Stimulated activated CD4-positive, alpha-beta T cell treated with anti-CD3 and anti-CD28 coated beads, TNF-alpha, amount 100 ng/mL, for 48 hours (primary cell): ENCODE data around the gene DCAF8L1.
"Not testable (repeated sequence)": the region's sequence is repeated elsewhere in the genome, so short reads cannot be mapped to it uniquely, and the experiment has no call there.

ENCODE experiments used
- DNase-seq, 3 donors: peaks; one replicate each; pipeline ENCODE4 v3.0.0-alpha.2; 2020; ENCODE audit warnings: low read depth in 3 of 3

DCAF8L1 gene

DNA sequence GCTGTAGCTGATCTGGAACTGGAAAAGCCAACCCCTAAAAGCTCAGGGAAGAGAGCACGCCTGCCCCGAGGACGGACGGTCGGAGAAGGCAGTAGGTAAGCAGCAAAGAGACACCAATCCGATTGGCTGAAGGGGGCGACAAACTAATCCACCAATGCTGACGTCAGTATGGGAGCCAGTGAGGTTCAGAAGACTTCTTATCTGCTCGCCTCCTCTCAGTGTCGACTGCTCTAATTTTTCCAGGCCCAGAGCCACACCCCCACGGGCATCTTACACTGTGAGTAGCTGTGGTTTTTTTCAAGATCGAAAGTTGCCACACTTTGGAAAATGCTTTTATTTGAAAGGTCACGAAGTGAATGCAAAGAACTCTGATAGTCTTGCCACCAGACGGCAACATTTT lies at the start of gene DCAF8L1:
Gene DCAF8L1, minus strand, starts transcription at position 101 of the 400 bp plus-strand sequence. CDS start 115 bp downstream, outside the sequence.
- no peak for DNase-seq

DNA sequence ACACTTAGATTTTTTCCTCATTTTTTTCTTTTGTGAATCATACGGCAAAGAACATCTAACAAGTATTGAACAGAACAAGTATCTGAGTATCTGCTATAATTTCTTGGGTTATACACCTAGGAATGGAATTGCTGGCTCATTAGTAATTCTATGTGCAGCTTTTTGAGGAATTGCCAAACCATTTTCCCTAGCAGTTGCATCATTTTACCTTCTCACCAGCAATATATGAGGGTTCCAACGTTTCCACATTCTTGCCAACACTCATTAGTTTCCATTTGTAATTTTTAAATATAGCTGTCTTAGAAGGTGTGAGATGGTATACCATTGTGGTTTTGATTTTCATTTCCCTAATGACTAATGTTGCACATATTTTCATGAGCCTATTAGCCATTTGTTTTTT lies 41.1 kb upstream of the DCAF8L1 start:
- no peak for DNase-seq

DNA sequence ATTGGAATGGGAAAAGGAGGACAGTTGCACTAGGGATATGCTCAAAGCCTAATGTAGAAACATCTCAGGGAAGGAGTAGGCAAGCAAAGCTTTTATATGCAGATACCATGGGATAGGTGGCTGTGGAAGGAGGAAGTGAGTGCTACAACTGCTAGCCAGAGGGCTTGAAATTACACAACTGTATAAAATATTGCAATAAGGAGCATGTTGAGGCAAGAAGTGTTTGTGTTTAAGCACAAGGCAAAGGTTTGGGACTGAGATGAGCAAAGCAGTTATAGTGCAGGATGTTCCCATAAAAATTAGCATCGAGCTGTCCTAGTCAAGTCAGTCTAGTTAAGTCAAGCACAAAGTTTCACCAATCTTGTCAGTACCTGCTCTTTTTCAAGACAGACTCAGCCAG lies 35.6 kb upstream of the DCAF8L1 start:
- DNase-seq: no peak

DNA sequence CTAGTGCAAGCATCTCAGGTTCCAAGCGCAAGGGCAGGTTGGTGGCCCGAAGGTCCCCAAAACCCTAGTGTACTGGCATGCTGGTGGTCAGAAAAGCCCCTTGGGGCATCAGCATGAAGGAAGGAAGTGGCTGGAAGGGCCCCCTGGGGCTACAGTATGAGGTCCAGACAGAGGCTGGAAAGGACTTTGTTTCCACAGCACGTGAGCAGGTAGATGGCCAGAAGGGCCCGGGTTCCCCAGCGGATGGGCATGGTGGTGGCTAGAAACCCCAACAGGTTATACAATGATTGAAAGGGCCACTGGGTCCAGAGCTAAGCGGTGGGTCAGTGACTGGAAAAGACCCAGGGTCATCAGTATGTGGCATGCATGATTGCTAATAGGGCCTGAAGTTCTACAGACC lies 34.7 kb upstream of the DCAF8L1 start:
- DNase-seq: no peak

DNA sequence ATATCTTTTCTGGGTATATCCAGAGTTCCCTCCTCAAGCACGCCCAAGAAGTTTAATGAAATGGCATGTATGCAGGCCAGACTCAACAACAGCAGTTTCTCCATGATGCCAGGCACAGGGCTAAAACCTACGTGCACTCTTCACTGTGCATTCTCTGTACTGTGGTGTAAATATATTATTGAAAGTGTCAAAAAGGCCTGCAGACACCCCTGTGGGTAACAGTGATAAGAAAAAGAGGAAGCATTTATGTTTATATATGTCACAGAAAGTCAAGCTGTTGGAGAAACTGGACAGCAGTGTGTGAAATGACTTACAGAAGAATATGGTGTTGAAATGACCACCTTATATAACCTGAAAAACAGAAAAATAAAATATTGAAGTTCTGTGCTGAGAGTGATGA lies 29.6 kb upstream of the DCAF8L1 start:
- DNase-seq: no peak

DNA sequence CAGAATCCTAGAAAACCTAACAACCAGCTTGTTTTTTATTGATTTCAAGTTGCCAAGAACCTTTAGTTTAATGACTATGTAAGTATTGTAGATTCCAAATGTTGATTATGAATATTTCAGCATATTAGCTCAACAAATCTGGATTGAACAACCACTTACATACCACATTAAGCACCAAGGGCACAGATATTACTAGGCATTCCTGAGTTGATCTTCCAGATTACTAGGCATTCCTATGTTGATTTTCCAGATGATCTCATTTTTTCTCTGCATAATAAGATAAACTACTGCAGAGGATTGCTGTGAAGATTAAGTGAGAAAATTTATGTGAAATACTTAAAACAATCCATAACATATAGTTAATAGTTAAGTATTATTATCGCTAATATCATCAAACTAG lies 17.4 kb upstream of the DCAF8L1 start:
- no peak for DNase-seq

DNA sequence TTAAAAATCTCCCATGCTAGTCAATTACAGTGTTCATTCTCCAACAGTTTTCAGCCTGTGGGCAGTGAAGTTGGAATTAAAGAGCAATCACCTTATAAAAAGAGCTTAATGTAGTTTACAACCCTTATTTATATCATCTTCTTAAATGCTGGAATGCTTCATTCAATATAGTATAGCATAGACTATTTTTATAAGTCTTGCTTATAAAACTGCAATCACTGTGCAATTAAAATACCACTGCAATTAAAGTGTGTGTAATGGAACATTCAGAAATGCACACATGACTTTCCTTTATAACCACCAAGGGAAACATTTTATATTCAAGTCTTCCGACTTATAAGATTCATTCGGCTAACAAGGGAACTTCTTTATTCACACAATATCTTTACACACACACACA lies 16.4 kb upstream of the DCAF8L1 start:
- DNase-seq: no peak

DNA sequence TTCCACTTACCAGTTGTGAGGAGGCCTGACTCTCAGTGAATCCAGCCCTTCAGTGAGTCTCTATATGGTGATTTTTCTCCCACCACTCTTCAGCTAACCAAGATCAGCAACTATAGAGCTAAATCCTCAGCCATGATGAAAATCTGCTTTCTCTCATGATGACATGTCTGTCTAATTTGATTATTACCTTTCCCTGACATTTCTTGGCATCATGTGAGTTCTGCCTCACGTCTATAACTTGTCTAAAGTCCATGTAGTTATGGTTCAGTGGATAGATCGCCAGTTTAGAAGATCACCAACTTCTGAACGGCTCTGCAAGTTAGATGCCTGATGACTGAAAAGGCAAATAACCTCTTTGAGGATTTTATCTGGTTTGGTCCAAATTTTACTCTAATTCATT lies 14.9 kb upstream of the DCAF8L1 start:
- DNase-seq: no peak

DNA sequence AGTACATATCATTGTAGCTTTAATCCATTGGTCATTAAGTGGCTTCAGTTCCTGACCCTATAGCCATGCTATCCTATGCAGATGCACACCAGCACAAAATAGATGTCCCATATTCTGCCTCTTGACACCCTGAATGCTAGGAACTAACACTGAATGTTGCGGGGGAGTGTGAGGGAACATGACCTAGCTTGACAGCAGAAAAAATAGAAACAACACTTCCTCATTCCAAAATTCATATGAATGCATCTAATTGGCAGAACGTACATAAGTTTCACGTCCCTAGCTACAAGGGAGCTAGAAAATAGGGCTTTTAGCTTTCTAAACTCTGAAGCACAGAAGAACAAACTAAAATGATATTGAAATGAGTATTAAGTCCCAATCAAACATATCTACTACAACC lies 14.4 kb upstream of the DCAF8L1 start:
- no peak for DNase-seq

DNA sequence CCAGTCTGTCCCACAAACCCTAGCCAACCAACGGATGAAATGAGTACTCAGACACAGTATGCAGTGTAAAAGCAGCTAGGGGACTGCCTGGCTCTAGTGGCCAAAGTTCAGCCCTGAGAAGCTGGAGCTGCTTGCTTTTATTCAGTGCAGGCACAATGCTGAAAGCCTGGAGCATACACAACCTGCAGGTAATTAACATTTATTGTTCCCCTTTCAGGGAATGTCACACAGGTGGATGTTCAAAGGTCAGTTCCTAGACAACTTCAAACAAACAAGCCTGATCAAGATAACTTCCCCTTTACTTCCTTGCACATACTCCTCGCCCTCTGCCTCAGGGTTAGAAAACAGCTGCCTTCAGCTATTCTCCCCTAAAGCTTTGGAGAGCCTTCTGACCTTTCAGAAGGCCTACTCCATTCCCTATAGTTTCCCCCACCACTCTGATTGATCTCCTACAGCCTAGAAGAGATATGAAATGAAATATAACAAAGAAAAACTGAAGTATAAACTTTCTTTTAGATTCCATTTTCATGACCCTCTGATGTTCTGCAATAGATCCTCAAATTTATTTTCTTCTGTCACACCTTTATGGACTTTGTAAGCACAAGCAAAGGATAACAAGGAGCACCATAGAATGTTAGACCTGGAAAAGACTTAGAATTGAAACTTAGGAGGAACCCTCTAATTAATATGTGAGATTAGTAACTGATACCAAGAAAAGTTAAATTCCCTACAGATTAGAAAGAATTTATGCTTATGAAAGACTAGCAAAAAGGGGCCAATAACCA lies 6.8 kb upstream of the DCAF8L1 start:
- no peak for DNase-seq

DNA sequence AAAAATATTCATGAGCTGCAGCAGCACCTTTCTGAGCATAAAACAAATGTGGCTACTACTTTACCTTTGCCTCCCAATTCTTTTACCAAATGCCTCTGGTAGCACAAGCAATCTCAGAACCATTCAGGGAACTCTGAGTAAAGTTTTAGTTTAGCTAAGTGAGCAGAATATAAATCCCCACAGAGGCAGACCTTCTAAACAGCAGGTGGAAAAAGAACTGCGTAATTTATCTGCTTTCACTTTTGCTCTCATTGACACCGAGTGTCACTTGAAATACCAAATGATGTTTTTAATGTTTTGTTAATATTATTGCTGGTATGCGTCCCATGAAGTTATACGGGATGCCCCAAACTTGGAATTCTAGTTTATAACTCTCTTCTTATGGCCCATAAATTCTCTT lies 4.3 kb downstream of the DCAF8L1 start:
- not testable (repeated sequence) for DNase-seq

DNA sequence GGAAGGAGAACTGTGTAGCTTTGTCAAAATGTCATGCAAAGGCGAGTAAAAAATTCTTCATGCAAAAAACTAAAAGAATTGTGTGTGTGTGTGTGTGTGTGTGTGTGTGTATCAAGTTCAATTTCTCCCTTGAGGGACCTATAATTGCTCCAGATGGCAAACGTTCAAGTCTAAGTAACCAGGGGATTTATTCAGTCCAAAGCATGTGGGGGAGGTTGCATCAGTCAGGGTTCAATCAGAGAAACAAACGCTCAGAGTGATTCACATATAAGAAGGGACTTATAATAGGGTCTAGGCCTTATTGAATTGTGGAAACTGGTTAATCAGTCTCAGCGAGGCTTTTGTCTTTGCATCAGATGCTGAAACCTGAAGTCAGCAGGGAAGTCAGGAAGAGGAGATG lies 5.0 kb downstream of the DCAF8L1 start:
- no peak for DNase-seq

DNA sequence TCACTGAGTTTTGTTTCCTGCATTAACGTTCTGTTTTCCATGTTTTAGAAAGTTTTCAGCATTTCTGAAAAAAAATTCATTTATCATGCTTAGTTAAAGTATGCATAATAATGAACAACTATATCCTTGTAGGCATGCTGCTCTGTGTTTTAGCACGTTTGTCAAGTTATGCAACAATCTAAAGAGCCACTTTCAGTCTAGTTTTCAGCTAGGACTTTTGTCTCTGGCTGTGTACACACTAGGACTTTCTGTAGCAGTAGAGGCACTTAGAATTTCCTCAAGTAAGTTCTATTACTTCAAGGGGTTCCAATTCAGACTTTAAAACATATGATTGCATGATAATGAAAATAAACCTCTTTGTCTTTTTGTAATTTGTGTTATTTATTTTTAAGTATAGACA lies 12.4 kb downstream of the DCAF8L1 start:
- no peak for DNase-seq

DNA sequence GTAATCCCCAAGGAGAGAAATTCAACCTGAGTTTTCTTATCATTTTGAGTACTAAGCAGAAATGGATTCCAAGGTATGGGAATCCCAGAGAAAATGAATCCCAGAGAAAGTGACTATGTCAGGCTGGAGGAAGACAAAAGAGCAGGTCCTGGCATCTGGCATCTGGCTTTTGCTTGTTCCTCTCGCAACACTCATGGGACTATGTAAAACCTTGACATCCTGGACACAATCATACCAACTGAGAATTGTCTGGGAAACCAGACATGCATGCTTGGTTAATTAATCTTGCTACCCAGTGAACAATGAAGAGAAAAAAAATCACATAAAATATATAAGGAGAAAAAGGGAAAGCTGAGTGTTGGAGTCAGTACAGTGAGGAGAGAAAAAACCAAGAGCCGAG lies 12.9 kb downstream of the DCAF8L1 start:
- no peak for DNase-seq

DNA sequence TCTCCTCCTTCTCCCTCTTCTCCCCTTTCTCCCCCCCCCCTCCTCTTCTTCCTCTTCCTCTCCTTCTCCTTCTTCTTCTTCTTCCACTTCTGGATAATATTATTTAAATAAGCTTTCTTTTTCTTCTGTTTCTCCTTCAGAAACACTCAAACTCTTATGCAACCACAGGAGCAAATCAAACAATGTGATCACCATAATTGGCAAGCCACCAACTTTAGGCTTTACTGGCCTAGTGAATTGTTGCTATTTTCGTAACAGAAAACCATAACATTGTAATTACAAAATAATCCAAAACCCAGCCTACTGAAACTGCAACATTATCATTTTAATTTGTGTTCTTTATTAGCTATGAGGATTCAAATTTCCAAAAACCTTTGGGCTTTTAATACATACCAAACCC lies 14.3 kb downstream of the DCAF8L1 start:
- DNase-seq: no peak

DNA sequence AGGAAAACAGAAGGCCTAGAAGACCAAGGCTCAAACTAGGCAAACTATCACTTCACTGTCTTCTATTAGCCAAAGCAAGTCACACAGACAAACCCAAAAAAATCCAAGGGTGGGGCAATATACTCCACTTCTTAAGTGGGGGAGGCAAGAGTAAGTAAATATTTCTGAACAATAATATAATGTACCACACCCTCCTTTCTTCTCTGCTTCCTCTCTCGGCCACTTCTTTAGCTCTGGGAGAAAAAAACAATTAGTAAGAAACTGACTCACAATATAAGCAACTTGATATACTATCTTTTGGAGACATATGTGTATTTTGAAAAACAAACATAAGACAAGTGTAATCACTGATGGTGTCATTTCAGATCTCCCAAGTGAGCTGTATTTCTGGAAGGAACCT lies 14.8 kb downstream of the DCAF8L1 start:
- no peak for DNase-seq

DNA sequence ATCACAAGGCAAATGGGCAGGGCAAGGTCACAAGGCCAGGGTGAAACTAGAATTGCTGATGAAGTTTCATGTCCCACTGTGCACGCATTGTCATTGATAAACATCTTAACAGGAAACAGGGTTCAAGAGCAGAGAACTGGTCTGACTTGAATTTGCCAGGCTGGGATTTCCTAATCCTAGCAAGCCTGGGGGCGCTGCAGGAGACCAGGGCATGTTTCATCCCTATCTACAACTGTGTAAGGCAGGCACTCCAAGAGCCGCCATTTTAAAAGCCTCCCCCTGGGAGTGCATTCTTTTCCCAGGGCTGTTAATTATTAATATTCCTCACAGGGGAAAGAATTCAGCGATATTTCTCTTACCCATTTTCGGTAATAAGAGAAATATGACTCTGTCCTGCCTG lies 15.9 kb downstream of the DCAF8L1 start:
- DNase-seq: not testable (repeated sequence)

DNA sequence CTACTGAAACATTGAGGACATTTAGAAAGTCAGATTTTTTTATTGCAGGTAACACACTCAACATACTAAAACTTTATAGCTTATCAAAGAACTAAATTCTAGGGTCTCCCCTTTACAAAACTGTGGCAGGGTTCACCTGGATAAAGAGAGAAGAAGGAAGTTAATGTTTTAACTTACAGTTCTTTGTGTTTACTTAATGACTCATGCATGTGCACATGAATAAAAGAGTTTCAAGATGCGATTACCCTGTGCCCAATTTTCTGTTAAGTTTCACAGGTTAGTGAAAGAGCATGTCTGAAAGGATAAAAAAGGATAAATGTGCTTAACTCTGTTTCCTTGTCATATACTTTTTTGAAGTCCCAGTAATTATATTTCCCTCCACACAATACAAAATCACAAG lies 16.8 kb downstream of the DCAF8L1 start:
- no peak for DNase-seq

DNA sequence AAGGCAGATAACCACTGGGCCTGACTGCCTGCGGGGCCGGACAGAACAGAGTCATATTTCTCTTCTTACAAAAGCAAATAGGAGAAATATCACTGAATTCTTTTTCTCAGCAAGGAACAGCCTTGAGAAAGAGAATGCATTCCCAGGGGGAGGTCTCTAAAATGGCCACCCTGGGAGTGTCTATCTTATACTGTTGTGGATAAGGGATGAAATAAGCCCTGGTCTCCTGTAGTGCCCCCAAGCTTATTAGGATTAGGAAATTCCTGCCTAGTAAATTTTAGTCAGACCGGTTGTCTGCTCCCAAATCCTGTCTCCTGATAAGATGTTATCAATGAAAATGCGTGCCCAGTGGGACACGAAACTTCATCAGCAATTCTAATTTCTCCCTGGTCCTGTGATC lies 20.8 kb downstream of the DCAF8L1 start:
- DNase-seq: not testable (repeated sequence)

DNA sequence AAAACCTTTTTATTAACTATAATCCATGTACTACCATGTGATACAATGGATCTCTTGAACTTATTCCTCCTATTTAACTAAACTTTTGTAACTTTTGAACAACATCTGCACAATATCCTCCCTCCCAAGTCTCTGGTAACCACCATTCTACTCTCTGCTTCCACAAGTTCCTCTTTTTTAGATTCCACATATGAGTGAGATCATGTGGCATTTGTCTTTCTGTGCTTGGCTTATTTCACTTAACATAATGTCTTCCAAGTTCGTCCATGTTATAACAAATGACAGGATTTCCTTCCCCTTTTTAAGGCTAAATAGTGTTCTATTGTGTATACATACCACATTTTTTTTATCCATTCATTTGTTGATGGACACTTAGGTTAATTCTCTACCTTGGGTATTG lies 28.1 kb downstream of the DCAF8L1 start:
- DNase-seq: no peak

DNA sequence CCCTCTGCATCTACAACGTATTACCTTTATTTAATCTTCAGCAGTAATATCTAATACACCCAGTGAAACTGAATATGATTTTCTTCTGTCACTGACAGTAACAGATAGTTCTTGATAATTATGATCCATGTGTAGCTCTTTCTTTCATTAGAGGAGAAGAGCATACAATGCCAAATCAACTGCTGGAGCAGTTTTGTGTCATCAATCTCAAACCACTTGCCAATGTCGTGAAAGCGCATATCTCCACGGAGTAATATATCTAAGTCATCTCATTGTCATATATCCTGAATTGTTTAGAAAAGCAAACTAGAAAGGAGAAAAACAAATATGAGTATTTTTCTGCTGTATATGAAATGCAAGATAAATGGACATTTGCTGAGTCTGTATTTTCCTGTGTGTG lies 47.9 kb downstream of the DCAF8L1 start:
- no peak for DNase-seq
